Superior temporal gyrus (tissue), 1 donor: ENCODE measurements around the gene ST3GAL5.

Experiments
- DNase-seq: peaks from one replicate; pipeline ENCODE4 v3.0.0-alpha.2; 2016; ENCODE audit errors: extremely low spot score

Gene ST3GAL5

DNA sequence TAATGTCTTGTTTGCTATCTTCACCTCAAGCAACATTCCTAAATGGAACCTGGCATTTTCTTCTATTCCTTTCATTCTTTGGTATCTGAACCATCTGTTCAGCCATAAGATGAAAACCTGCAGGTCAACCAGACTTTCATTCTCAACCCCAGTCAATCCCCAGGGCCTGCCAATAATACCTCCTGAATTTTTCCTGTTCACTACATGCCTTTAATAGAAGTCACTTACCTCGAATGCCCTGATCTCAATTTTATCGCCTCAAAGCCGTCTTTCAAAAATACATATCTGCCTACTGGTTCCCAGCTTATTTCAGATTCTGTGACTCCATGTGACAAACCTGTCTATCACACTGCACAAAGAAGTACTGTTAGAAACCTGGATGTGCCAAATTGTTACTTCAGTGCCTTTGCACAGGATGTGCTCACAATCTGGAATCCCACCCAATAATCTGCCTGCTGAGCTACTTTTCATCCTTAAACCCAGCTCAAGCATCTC lies 22.6 kb downstream of the ST3GAL5 start:
- DNase-seq, result no peak

- no peak for DNase-seq
These were observed 23.1 kb downstream of the ST3GAL5 start for GRCh38 chr2:85865539-85866164.

- no peak for DNase-seq
These were observed 24.1 kb downstream of the ST3GAL5 start for GRCh38 chr2:85864654-85865053.

GRCh38 chr2:85862426-85862825 lies 26.4 kb downstream of the ST3GAL5 start:
- DNase-seq, result no peak

- DNase-seq, result no peak
These were observed 27.1 kb downstream of the ST3GAL5 start for GRCh38 chr2:85861650-85862049.

DNA sequence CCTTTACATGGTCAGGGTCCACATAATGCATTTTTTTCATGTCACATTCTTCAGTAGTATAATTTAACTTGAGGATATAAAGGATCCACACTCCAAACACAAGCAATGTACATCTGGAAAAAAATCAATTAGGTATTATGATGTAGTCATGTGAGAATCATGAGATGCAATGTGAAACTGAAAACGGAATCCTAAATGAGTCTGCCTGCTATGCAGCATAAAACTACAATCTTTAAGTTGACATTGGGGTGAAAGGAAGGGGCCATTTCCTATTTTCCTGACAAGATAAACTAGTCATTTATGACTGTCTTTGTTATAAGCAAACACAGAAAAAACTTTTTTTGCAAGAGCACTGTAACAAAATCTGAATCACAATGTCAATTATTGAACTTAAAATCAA lies 27.6 kb downstream of the ST3GAL5 start:
- DNase-seq, result no peak

- no peak for DNase-seq
These were observed 29.9 kb downstream of the ST3GAL5 start for GRCh38 chr2:85858841-85859240.

GRCh38 chr2:85854897-85855296 lies 33.9 kb downstream of the ST3GAL5 start:
- no peak for DNase-seq

DNA sequence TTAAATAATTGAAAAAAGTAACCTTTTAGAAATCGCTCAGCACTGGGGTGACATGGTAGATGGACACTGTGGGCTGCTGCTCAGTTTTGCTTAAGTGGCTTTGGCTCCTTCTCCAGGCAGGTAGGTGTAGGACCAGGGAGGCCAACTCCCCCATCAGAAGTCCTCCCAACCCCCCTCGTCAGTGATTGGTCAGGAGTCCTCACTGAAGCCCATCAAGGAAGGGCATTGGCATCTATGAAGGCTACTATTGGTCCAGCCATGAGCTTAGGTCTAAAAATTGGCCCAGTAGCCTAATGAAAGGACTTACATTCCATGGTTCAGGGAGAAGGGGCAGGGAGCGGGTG lies 34.7 kb downstream of the ST3GAL5 start:
- DNase-seq, result no peak

GRCh38 chr2:85853499-85854165 lies 35.2 kb downstream of the ST3GAL5 start:
- no peak for DNase-seq

DNA sequence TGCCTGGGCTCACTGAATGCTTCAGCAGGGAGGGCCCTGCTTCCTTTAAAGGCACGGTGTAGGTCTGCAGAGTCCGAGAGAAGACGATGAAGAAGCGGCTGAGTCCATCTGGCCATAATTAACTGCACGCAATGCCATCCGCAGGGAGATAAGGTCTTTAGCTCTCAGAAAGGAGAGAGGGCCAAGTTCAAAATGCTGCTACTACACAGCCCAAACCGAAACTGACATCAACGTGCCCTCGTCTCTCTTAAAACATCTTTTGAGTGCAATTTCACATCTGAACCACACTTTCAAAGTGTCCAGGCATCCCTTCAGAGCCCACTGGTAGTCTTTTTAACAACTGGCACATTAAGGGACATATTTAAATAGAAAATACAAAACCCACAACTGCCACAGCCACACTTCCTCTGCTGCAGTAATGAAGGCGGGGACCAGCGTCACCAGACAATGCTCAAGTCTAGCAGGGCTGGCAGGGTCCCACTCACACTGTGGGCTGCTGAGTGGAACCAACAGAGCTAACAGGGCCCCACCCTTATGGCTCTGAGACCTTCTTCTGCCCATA lies 35.8 kb downstream of the ST3GAL5 start:
- peak; percentile 28 for DNase-seq

DNA sequence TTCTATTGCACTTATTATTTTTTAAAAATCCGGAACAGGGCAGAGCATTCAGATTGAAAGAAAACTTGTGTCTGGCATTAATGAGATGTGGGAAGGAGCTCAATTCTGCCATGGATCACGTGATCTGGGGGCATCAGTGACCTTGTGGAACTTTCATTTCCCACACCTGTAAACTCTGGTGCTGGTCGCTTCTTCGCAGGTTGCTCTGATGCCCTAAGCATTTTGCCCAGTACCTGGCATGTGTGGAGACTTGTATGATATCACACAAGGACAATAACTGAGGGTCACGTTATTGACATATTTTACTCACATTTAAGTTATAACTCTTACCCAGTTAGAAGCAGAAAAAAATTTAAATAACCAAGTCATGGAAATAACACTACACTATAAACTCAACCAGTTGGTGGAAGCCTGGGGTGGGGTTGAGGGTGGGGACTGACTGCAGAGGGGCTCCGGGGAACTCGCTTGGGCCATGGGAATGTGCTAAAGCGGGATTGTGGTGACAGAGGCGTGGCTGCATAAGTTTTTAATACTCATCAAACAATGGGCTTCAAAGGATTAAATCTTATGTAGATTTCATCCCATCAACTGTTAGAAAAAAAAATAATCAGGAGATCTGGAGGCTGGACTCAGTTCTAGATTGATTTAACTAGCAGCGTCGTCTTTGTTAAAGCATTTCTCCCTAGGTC lies 36.5 kb downstream of the ST3GAL5 start:
- peak; percentile 20 for DNase-seq

DNA sequence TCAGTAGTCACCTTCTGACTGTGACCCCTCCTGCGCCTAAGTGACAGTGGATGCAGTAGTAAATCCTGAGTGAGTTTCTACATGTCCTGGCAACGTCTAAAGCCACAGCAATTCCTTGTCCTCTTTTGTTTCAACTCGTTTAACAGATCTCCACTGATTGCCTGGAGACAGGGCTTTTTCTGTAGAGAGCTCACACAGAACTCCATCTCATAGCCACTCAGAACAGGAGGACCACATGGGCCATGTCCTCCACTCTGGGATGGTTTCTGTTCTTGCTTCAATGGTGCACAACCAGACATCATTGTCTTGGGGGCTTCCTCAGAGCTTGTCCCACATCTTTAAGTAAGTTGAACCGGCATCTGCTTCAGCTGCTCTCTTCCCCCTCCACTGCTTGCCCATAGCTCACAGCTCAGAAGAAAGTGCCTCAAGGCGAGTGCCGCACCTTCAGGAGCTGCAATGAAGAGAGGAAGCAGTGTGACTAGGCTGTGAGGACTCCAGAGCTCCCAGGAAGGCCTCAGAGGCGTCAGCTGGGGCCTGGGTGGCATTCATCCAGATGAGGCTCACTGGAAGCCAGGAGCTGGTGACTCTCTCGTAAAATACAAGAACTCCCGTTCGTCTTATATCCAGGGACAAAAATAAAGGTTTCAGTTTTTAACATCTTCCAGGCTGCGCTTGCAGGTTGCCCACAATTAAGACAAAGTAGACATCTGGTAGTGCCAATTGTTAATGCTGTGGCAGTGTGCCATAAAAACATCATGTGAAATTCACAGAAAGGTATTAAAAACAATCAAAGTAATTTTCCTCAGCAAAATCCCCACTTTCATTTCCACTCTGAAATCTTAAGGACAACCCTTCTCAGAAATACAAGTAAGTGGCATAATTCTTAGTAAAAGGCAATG lies 37.3 kb downstream of the ST3GAL5 start:
- DNase-seq, result peak; percentile 76

DNA sequence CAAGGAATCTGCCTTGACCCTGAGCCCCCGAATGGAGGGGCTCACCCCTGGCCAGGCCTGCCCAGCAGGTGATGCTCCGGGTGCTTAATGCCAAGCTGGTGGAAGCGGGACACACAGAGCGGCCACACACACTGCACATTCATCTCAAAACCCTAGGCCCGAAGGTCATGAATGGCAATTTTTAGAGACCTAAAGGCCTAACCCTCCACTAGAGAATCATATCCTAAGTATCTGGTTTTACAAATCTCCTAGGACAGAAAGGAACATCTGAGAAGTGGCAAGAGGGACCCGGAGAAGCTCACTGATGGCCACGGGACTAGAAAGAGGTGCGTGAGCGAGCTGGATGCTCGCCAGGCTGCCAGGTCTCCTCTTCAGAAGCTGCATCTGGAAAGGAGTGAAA lies 38.3 kb downstream of the ST3GAL5 start:
- DNase-seq, result no peak

GRCh38 chr2:85847051-85847588 lies 41.7 kb downstream of the ST3GAL5 start:
- no peak for DNase-seq

GRCh38 chr2:85846411-85846810 lies 42.4 kb downstream of the ST3GAL5 start:
- no peak for DNase-seq

GRCh38 chr2:85844486-85844885 lies 44.3 kb downstream of the ST3GAL5 start:
- DNase-seq, result no peak

GRCh38 chr2:85843543-85843942 lies 45.2 kb downstream of the ST3GAL5 start:
- DNase-seq, result no peak

DNA sequence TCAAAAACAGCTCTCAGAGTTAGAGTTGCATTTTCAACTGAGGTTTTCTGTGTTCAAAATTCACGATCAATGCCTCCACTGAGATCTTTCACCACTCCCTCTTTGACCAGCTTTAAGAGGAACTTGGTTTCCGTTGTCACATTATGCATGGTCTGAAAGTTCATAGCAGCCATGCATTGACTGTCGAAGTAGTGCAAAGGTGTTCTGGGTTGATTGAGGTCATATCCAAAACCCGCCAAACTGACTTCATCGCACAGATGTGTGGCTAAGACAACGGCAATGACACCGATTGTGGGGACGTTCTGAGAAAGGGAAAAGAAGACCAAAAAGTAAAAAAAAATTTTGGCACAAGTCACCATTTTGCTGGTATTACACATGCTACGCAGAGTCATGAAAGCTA lies 48.7 kb downstream of the ST3GAL5 start:
- DNase-seq, result no peak

DNA sequence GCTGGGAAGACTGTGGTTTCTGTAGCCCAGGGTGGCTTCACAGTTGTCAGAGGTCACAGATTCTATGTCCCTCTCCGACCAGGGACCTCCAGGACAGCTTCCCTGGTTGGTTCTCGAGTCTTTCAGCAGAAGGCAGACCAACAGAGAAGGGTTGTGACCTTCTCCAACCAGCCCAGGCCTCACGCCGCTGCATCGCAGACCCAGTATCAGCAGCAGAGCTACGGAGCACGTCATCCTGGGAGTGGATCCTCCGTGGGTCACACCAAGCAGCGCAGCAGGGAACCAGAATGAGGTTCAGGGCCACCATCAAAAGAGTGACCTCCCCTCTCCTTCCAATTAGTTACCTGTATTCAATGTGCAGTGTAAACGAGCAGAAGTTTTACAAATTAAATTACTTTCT lies 49.3 kb downstream of the ST3GAL5 start:
- DNase-seq, result no peak

- DNase-seq, result no peak
These were observed 50.1 kb downstream of the ST3GAL5 start for GRCh38 chr2:85838641-85839040.
